ENCODE measurements around the gene FNDC3B.

The FNDC3B gene

GRCh38 chr3:172069478-172069877 is 30.1 kb downstream of the FNDC3B start:
- no peak for DNase-seq (ENCODE audit: insufficient read length)
- TF ChIP-seq TAF1 (IDR thresholded peaks at IDR 0.05; ENCODE audit: borderline replicate concordance, low read depth, low read length), result no peak
- TF ChIP-seq POLR2A (IDR thresholded peaks at IDR 0.05; ENCODE audit: low read depth, low read length), result no peak
- TF ChIP-seq POLR2AphosphoS5 (IDR thresholded peaks at IDR 0.05; ENCODE audit: low read depth, low read length), result no peak
- FAIRE-seq, result no peak

GRCh38 chr3:172070269-172070668 is 30.9 kb downstream of the FNDC3B start:
- FAIRE-seq (no peak), DNase-seq (ENCODE audit: insufficient read length) (no peak)
- TF ChIP-seq TAF1 (IDR thresholded peaks at IDR 0.05; ENCODE audit: borderline replicate concordance, low read depth, low read length) (no peak), POLR2A (IDR thresholded peaks at IDR 0.05; ENCODE audit: low read depth, low read length) (no peak), POLR2AphosphoS5 (IDR thresholded peaks at IDR 0.05; ENCODE audit: low read depth, low read length) (no peak)

- FAIRE-seq, result no peak
- DNase-seq (ENCODE audit: insufficient read length), result no peak
- TF ChIP-seq POLR2A (IDR thresholded peaks at IDR 0.05; ENCODE audit: low read depth, low read length), result no peak
- no peak for TF ChIP-seq POLR2AphosphoS5 (IDR thresholded peaks at IDR 0.05; ENCODE audit: low read depth, low read length)
Measured at GRCh38 chr3:172070802-172071201, 31.4 kb downstream of the FNDC3B start.

- TF ChIP-seq POLR2AphosphoS5 (IDR thresholded peaks at IDR 0.05; ENCODE audit: low read depth, low read length), result no peak
- TF ChIP-seq POLR2A (IDR thresholded peaks at IDR 0.05; ENCODE audit: low read depth, low read length), result no peak
- no peak for TF ChIP-seq TAF1 (IDR thresholded peaks at IDR 0.05; ENCODE audit: borderline replicate concordance, low read depth, low read length)
- FAIRE-seq (peak; percentile 48), DNase-seq (ENCODE audit: insufficient read length) (no peak)
Measured at GRCh38 chr3:172071780-172072330, 32.5 kb downstream of the FNDC3B start.

- DNase-seq (ENCODE audit: insufficient read length) (no peak), FAIRE-seq (no peak)
- no peak for TF ChIP-seq TAF1 (IDR thresholded peaks at IDR 0.05; ENCODE audit: borderline replicate concordance, low read depth, low read length)
- TF ChIP-seq POLR2A (IDR thresholded peaks at IDR 0.05; ENCODE audit: low read depth, low read length), result no peak
- no peak for TF ChIP-seq POLR2AphosphoS5 (IDR thresholded peaks at IDR 0.05; ENCODE audit: low read depth, low read length)
Measured at GRCh38 chr3:172072543-172072942, 33.2 kb downstream of the FNDC3B start.

GRCh38 chr3:172073262-172073915 is 34.0 kb downstream of the FNDC3B start:
- FAIRE-seq, result no peak
- no peak for DNase-seq (ENCODE audit: insufficient read length)

GRCh38 chr3:172074032-172074431 is 34.7 kb downstream of the FNDC3B start:
- no peak for FAIRE-seq
- TF ChIP-seq POLR2AphosphoS5 (IDR thresholded peaks at IDR 0.05; ENCODE audit: low read depth, low read length), result no peak
- no peak for TF ChIP-seq POLR2A (IDR thresholded peaks at IDR 0.05; ENCODE audit: low read depth, low read length)
- TF ChIP-seq TAF1 (IDR thresholded peaks at IDR 0.05; ENCODE audit: borderline replicate concordance, low read depth, low read length), result no peak
- DNase-seq (ENCODE audit: insufficient read length), result no peak

More at GRCh38 chr3:172073262-172073915, 34.0 kb downstream of the FNDC3B start:
- TF ChIP-seq TAF1 (IDR thresholded peaks at IDR 0.05; ENCODE audit: borderline replicate concordance, low read depth, low read length) (no peak), POLR2A (IDR thresholded peaks at IDR 0.05; ENCODE audit: low read depth, low read length) (no peak), POLR2AphosphoS5 (IDR thresholded peaks at IDR 0.05; ENCODE audit: low read depth, low read length) (no peak)

GRCh38 chr3:172074586-172074985 is 35.2 kb downstream of the FNDC3B start:
- FAIRE-seq (no peak), DNase-seq (ENCODE audit: insufficient read length) (no peak)
- no peak for TF ChIP-seq TAF1 (IDR thresholded peaks at IDR 0.05; ENCODE audit: borderline replicate concordance, low read depth, low read length)
- TF ChIP-seq POLR2A (IDR thresholded peaks at IDR 0.05; ENCODE audit: low read depth, low read length), result no peak
- no peak for TF ChIP-seq POLR2AphosphoS5 (IDR thresholded peaks at IDR 0.05; ENCODE audit: low read depth, low read length)

- DNase-seq (ENCODE audit: insufficient read length), result no peak
- FAIRE-seq, result no peak
- no peak for TF ChIP-seq TAF1 (IDR thresholded peaks at IDR 0.05; ENCODE audit: borderline replicate concordance, low read depth, low read length)
- TF ChIP-seq POLR2AphosphoS5 (IDR thresholded peaks at IDR 0.05; ENCODE audit: low read depth, low read length), result no peak
- no peak for TF ChIP-seq POLR2A (IDR thresholded peaks at IDR 0.05; ENCODE audit: low read depth, low read length)
Measured at GRCh38 chr3:172076212-172076611, 36.8 kb downstream of the FNDC3B start.

- DNase-seq (ENCODE audit: insufficient read length) (no peak), FAIRE-seq (no peak)
- TF ChIP-seq POLR2A (IDR thresholded peaks at IDR 0.05; ENCODE audit: low read depth, low read length), result no peak
- TF ChIP-seq TAF1 (IDR thresholded peaks at IDR 0.05; ENCODE audit: borderline replicate concordance, low read depth, low read length), result no peak
- TF ChIP-seq POLR2AphosphoS5 (IDR thresholded peaks at IDR 0.05; ENCODE audit: low read depth, low read length), result no peak
Measured at GRCh38 chr3:172077197-172077757, 37.9 kb downstream of the FNDC3B start.

GRCh38 chr3:172078244-172078643 is 38.9 kb downstream of the FNDC3B start:
- no peak for DNase-seq (ENCODE audit: insufficient read length)
- no peak for FAIRE-seq
- no peak for TF ChIP-seq POLR2A (IDR thresholded peaks at IDR 0.05; ENCODE audit: low read depth, low read length)

- FAIRE-seq (no peak), DNase-seq (ENCODE audit: insufficient read length) (no peak)
- no peak for TF ChIP-seq POLR2A (IDR thresholded peaks at IDR 0.05; ENCODE audit: low read depth, low read length)
- TF ChIP-seq TAF1 (IDR thresholded peaks at IDR 0.05; ENCODE audit: borderline replicate concordance, low read depth, low read length), result no peak
- TF ChIP-seq POLR2AphosphoS5 (IDR thresholded peaks at IDR 0.05; ENCODE audit: low read depth, low read length), result no peak
Measured at GRCh38 chr3:172078721-172079120, 39.3 kb downstream of the FNDC3B start.

All from GM12892 (cell line).